ENCODE results near the gene CLIC3.

DNA sequence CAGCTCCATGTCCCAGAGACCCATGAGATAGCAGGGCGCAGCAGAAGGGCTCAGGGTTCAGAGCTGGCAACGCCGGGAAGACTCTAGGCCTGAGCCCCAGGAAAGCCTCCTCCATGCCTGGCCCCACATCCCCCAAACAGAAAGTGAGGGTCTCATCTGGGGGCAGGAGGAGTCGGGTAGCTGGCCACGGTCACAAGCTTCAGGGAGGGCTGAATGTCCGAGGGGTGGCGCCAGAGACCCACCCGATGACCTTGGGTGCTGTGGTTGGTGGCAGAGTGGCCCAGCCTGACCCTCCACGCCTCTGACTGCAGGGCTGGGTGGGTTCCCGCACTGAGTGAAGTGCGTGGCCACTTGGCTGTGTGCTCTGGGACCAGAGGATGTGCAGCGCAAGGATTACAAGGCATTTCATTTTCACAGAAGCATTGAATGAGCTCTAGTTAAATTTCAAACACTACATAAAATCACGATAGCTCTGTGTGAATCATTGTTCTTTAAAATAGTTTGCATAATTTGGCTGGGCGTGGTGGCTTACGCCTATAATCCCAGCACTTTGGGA lies 48.3 kb downstream of the CLIC3 start:
- TF ChIP-seq EZH2 (IDR thresholded peaks at IDR 0.05; ENCODE audit: insufficient read depth, poor library complexity, severe bottlenecking) (no peak), EZH2phosphoT487 (IDR thresholded peaks at IDR 0.05; ENCODE audit: insufficient read depth, low read depth) (no peak)
